Activated B cell treated with CpG ODN at 0.5 μM for 24 hours (primary cell): Measurements from ENCODE around the gene TMEM131. TPM values are rescaled to one million over a fixed set of nuclear protein-coding genes. Genes with fewer than 3 reads are reported as not detected.
"Not testable (repeated sequence)": the region's sequence is repeated elsewhere in the genome, so short reads cannot be mapped to it uniquely, and the experiment has no call there.

Source experiments
- ATAC-seq: fragments of 200-7000 bp; cut with Tn5 transposase; one replicate; pipeline ENCODE4 v1.10.0; 2021; ENCODE audit warnings: low read depth, mild to moderate bottlenecking, moderate library complexity
- CTCF ChIA-PET: fragments of 350-600 bp; sonication (Branson Sonifier 250); formaldehyde crosslinking; loops from one replicate; lab custom pipeline; 2021; ENCODE audit warnings: antibody characterized with exemption; lab: Charles Lee
- POLR2A ChIA-PET: fragments of 350-600 bp; sonication (Branson Sonifier 250); formaldehyde crosslinking; loops from one replicate; lab custom pipeline; 2021; ENCODE audit warnings: antibody characterized with exemption; lab: Charles Lee
- DNase-seq: peaks from one replicate; pipeline ENCODE4 v3.0.0; 2022
- H3K27ac Mint-ChIP-seq: one replicate; pipeline ENCODE4 v1.8.0; 2020; ENCODE audit warnings: mixed read lengths
- H3K27me3 Mint-ChIP-seq: one replicate; pipeline ENCODE4 v1.8.0; 2021; ENCODE audit warnings: mixed read lengths
- H3K36me3 Mint-ChIP-seq: one replicate; pipeline ENCODE4 v1.8.0; 2021; ENCODE audit warnings: low read depth, mixed read lengths
- H3K4me1 Mint-ChIP-seq: one replicate; pipeline ENCODE4 v1.8.0; 2021; ENCODE audit warnings: mixed read lengths
- H3K4me3 Mint-ChIP-seq: one replicate; pipeline ENCODE4 v1.8.0; 2020; ENCODE audit warnings: mild to moderate bottlenecking, mixed read lengths
- H3K9me3 Mint-ChIP-seq: one replicate; pipeline ENCODE4 v1.8.0; 2020; ENCODE audit warnings: mixed read lengths
- CTCF ChIP-seq: fragments of 200-600 bp; IDR thresholded peaks from one replicate; pipeline ENCODE4 v1.8.0; 2022; ENCODE audit warnings: antibody characterized with exemption, mild to moderate bottlenecking
- intact Hi-C: fragments of 100-400 bp; cut with micrococcal nuclease; formaldehyde crosslinking; loops from one replicate; pipeline ENCODE4 v1.15.1; 2024
- total RNA-seq: library from RNA; stranded (reverse); gene quantifications from 2 replicates; pipeline ENCODE4 v1.2.3, GENCODE V29; 2022

The TMEM131 gene
- total RNA-seq, 1 donor from 2014 or later = 146 TPM

DNA sequence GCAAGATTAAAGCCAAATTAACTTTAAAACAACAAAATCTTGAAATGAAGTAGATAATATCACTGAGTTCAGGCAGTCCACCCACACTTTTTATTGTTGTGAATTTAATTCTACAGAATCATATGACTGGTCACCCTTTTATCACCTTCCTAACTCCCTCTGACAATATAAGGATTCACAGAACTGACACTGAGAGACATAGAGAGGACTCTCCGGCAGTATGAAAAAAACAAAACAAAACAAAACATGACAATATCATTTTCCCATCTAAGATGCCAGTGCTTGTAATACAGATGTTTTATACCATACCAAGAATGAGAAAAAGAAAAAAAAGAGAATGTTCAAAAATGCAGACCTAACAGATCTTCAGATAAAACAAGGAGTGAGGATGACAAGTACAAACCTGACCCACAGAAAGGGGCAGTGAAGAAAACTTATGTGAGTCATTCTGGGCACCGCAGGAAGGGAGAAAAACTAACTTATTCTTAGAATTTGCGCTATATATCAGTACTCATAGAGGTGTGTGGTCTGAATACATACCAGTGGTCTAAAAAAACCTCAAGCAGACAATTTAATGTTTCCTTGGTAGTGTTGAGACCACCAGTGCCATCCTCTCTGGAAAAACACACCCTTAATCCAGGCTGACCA, 145.7 kb downstream of the TMEM131 start:
- POLR2A ChIA-PET = no interaction called here
- H3K4me3 Mint-ChIP-seq = peak overlapping the region; percentile 9
- ATAC-seq (no peak), DNase-seq (no peak)
- intact Hi-C loops = loop anchor here (5.0 kb wide), 1 partner anchor 32 kb away; no protein-coding TSS in a partner anchor
- peaks cover 43% of the 10 kb centered on the region for H3K36me3 Mint-ChIP-seq
- H3K4me1 Mint-ChIP-seq = peaks cover 73% of the 10 kb centered on the region
- TF ChIP-seq CTCF = no peak
- no peaks in the 10 kb centered on the region for H3K9me3 Mint-ChIP-seq
- CTCF ChIA-PET = no interaction called here
- H3K27me3 Mint-ChIP-seq = no peaks in the 10 kb centered on the region
- peak overlapping the region; percentile 5 for H3K27ac Mint-ChIP-seq

GRCh38 chr2:97848306-97848705, 147.4 kb downstream of the TMEM131 start:
- DNase-seq = no peak
- POLR2A ChIA-PET = no interaction called here
- no peak for ATAC-seq
- CTCF ChIA-PET = interaction anchor here (1.0 kb wide), 1 partner anchor 41 kb away, joined by 3 read pairs; no protein-coding TSS in a partner anchor
- intact Hi-C loops = loop anchor here (5.0 kb wide), 1 partner anchor 34 kb away; no protein-coding TSS in a partner anchor
- Mint-ChIP-seq H3K27me3 (no peaks in the 10 kb centered on the region), H3K9me3 (no peaks in the 10 kb centered on the region), H3K36me3 (peaks cover 35% of the 10 kb centered on the region), H3K4me3 (no peak overlapping the region), H3K4me1 (peaks cover 73% of the 10 kb centered on the region), H3K27ac (no peak overlapping the region)
- TF ChIP-seq CTCF = no peak

- POLR2A ChIA-PET, H3K27ac Mint-ChIP-seq, H3K4me3 Mint-ChIP-seq, H3K27me3 Mint-ChIP-seq, H3K9me3 Mint-ChIP-seq, CTCF ChIA-PET, DNase-seq, ATAC-seq: not testable (repeated sequence)
- H3K4me1 Mint-ChIP-seq = peaks cover 63% of the 10 kb centered on the region
- H3K36me3 Mint-ChIP-seq = peaks cover 39% of the 10 kb centered on the region
- intact Hi-C loops = loop anchor here (5.0 kb wide), 1 partner anchor 36 kb away; no protein-coding TSS in a partner anchor
Measured at GRCh38 chr2:97846716-97847115, 149.0 kb downstream of the TMEM131 start.

DNA sequence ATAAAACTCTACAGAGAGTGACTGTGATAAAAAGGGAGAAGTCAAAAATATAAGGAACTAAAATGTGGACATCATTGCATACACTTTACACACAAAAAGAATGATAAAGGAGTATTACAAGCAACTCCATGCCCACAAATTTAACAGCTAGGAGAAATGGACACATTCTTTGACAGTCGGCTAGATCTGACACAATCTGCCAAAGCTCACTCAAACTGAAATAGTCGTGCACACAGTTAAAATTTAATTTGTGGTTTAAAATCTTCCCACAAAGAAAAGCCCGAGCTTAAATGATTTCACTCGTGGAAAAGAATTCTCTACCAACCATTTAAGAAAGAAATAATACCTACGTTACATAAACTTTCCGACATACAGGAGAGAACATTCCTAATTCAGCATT, 149.9 kb downstream of the TMEM131 start:
- no peaks in the 10 kb centered on the region for H3K27me3 Mint-ChIP-seq
- DNase-seq (no peak), ATAC-seq (no peak)
- intact Hi-C loops = loop anchor here (5.0 kb wide), 1 partner anchor 36 kb away; no protein-coding TSS in a partner anchor
- POLR2A ChIA-PET = interaction anchor here (0.7 kb wide), 2 partner anchors 144 to 408 kb away, joined by 3 to 4 read pairs; no protein-coding TSS in a partner anchor
- peaks cover 47% of the 10 kb centered on the region for H3K36me3 Mint-ChIP-seq
- no peak for TF ChIP-seq CTCF
- peaks cover 54% of the 10 kb centered on the region for H3K4me1 Mint-ChIP-seq
- no peak overlapping the region for H3K27ac Mint-ChIP-seq
- H3K4me3 Mint-ChIP-seq = no peak overlapping the region
- CTCF ChIA-PET = interaction anchor here (1.0 kb wide), 1 partner anchor 39 kb away, joined by 3 read pairs; no protein-coding TSS in a partner anchor
- no peaks in the 10 kb centered on the region for H3K9me3 Mint-ChIP-seq

GRCh38 chr2:97845133-97845532, 150.6 kb downstream of the TMEM131 start:
- no peak for TF ChIP-seq CTCF
- Mint-ChIP-seq H3K4me3 (no peak overlapping the region), H3K27ac (no peak overlapping the region), H3K27me3 (no peaks in the 10 kb centered on the region), H3K4me1 (peaks cover 49% of the 10 kb centered on the region), H3K9me3 (no peaks in the 10 kb centered on the region), H3K36me3 (peaks cover 54% of the 10 kb centered on the region)
- POLR2A ChIA-PET = no interaction called here
- no peak for DNase-seq
- CTCF ChIA-PET = interaction anchor here (1.0 kb wide), 1 partner anchor 39 kb away, joined by 3 read pairs; no protein-coding TSS in a partner anchor
- intact Hi-C loops = loop anchor here (5.0 kb wide), 1 partner anchor 37 kb away; no protein-coding TSS in a partner anchor
- no peak for ATAC-seq
